Activated T-helper 9 cell treated with anti-CD3 and anti-CD28 coated beads, Interleukin-2, amount 50 U/mL, for 16 hours (primary cell): ENCODE measurements around the gene GLG1.
"Not testable (repeated sequence)": the region's sequence is repeated elsewhere in the genome, so short reads cannot be mapped to it uniquely, and the experiment has no call there.

ENCODE experiments used
- DNase-seq: peaks from one replicate; pipeline ENCODE4 v3.0.0-alpha.2; 2020; ENCODE audit warnings: low read depth

The GLG1 gene

DNA sequence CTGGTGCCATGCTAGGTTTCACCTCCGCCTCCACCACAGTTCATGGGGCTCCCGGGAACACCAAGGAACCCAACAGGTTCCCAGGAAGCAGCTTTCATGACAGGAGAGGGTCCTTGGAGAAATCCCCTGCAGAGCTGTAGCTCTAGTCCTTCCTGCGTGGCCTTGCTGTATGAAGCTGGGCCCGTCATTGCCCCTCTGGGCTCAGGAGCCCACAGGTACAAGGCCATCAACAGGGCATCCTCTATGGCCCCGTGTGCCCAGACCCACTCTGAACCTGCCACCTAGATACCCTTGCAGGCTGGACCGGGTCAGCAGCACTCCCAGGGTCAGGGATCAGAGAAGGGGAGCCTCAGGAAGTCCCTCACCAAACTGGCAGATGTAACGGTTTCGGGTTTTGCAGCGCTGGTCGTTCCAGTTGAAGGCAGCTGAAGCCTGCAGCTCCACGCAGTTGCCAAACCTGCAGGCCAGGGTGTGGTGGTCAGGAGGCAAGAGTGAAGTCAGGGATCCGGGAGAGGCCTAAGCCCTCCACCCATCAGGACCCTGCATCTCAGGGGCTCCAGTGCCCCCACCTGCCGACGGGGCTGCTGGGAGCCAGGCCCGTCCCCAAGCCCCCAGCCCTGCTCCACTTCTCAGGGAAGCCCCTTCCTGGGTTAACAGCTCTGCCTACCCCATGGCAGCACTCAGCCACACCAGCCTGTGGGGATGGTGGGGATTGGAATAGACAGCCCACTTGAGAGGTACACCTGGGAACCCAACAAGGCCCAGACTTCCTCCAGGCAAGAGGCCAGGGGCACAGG lies 197.5 kb downstream of the GLG1 start:
- not testable (repeated sequence) for DNase-seq

DNA sequence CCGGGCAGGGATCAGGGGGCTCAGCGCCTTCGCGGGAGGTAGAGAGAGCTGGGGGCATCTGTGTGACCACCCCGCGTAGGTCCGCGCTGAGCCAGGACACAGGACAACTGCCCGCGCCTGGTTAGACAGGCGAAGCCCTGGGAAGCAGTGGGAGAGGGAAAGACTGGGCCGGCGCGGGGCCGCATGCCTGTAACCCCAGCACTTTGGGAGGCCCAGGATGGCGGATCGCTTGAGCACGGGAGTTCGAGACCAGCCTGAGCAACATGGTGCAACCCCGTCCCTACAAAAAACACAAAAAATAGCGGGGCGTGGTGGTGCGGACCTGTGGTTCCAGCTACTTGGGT lies 199.6 kb downstream of the GLG1 start:
- DNase-seq = not testable (repeated sequence)

DNA sequence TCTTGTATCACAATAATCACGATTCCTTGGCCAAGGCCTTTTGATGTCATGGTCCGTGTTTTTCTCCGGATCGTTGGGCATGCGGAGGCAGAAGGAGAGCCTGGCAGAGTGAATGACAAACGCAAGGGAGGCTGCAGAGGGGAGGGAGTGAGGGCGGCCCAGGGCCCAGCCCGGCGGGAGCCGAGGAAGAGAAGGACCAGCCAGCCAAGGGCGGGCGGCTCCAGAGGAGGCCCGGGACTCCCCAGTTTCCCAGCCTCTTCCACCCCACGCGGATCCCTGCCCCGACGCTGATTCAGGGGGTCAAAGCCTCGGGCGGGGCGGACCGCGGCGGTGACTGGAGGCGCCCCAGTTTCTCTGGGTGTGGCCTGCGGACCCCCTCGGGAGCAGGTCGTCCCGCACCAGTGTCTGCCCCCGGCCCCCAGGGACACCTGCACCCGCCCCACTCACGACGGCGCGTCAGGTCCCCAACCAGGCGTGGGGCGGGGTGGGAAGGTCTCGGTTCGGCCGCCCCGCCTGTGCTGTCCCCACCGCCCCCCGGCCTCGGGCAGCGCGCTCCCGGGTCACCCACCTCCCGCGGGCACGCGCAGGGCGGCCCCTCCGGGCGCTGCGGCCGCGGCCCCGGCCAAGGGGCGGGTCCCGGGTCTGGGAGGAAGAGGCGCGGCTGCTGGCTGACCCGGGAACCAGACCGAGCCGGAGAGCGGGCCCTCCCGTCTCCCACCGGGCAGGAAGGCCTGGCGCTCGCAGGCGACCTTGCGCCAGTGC lies 200.1 kb downstream of the GLG1 start:
- not testable (repeated sequence) for DNase-seq

DNA sequence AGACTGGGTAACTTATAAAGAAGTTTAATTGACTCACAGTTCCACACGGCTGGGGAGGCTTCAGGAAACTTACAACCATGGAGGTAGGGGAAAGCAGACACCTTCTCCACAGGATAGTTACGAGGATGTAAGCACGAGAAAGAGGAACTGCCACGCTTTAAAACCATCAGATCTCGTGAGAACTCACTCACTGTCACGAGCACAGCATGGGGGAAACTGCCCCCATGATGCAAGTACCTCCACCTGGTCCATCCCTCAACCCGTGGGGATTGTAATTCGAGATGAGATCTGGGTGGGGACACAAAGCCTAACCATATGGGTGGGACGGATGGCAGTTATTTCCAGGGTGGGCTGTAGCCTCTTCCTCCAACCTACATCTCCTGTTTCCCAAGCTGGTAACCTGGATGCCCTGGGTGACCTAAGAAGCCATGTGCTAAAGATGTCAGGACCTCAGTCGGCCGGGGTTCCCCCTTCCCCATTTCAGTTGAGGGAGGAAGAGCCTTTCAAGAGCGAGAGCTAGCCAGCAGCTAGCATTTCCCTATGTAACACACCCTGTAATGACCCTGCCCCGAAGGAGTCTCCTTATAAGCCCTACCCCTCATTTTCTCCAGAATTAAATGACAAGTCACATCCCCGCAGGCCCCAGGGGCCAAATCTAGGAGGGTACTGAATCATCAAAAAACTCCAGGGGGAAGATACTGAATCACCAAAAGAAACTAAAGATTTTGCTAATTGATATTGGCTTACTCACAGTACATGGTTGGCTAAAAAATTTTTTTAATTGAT lies 202.6 kb downstream of the GLG1 start:
- DNase-seq = not testable (repeated sequence)

DNA sequence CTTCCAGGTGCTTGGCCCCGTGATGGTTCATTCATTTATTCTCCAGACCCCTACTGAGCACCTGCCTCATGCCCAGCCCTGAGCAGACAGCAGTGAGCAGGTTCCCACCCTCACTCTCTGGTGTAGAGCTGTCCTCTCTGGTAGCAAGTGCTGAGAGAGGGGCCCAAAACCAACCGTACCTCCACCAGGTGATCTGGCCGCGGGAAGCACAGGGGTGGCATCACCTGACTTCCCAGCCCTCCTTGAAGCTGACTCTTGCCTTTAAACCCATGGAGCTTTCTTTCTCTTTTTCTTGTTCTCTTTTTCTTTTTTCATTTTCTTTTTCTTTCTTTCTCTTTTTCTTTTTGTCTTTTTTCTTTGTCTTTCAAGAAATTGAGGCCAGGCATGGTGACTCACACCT lies 206.7 kb downstream of the GLG1 start:
- DNase-seq = not testable (repeated sequence)

DNA sequence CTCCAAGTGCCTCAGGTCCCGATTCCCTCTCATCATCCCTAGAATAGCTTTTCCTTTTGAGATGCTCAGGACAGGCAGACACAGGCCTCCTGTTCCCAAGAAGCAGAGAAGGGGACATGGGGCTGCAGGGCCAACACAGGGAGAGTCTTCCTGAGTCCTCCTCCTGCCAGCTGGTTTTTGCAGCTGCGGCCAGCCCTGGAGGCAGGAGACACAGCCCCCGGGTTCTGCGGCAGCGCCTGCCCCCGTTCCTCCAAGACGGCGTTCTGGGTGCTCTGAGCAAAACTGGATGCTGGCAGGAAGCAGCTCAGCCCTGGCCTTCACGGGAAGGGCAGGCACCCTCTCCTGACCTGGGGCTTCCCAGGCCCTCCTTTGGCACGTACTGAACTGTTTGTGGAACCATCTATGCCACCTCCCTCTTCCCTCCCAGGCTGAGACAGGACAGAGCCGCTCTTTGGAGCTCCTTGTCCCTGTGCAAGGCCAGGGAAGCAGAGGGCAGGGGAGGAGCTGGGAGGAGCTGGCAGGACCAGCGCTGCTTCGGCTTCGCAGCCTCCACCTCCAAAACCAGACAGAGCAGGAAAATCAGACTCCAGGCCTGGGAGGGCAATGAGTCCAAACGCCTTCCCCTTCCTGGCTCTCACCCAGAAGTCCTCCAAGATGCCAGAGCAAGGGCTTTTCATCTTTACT lies 208.6 kb downstream of the GLG1 start:
- not testable (repeated sequence) for DNase-seq
